Nephron (organoid): ENCODE data around the gene CFAP206.

Experiments used
- H3K27ac Mint-ChIP-seq, 3 experiments: 2 replicates each; pipeline ENCODE4 v1.8.0; 2020; ENCODE audit warnings: mixed read lengths in 3 of 3, mild to moderate bottlenecking in 2 of 3, moderate library complexity in 1 of 3
- H3K27me3 Mint-ChIP-seq: 2 replicates; pipeline ENCODE4 v1.8.0; 2021; ENCODE audit warnings: low read depth, mild to moderate bottlenecking, moderate library complexity, mixed read lengths
- H3K36me3 Mint-ChIP-seq: 2 replicates; pipeline ENCODE4 v1.8.0; 2020; ENCODE audit warnings: low read depth, mixed read lengths
- H3K4me1 Mint-ChIP-seq: 2 replicates; pipeline ENCODE4 v1.8.0; 2020; ENCODE audit warnings: mixed read lengths
- H3K4me3 Mint-ChIP-seq, 3 experiments: 2 replicates each; pipeline ENCODE4 v1.8.0; 2020; ENCODE audit warnings: mild to moderate bottlenecking in 3 of 3, mixed read lengths in 3 of 3, moderate library complexity in 2 of 3
- H3K9me3 Mint-ChIP-seq: 2 replicates; pipeline ENCODE4 v1.8.0; 2020; ENCODE audit warnings: mixed read lengths
- CTCF ChIP-seq, 3 experiments: fragments of 200-600 bp; sonication (generic); IDR thresholded peaks; one replicate each; pipeline ENCODE4 v1.5.0; 2021; ENCODE audit warnings: antibody characterized with exemption in 3 of 3; ENCODE audit not compliant: unreplicated experiment in 3 of 3

CFAP206 gene

GRCh38 chr6:87430499-87430898 is 22.7 kb downstream of the CFAP206 start:
- Mint-ChIP-seq H3K4me1 (no peaks in the 10 kb centered on the region), H3K27me3 (peaks cover 7% of the 10 kb centered on the region), H3K9me3 (no peaks in the 10 kb centered on the region), H3K4me3 (no peak overlapping the region), H3K36me3 (no peaks in the 10 kb centered on the region), H3K27ac (no peak overlapping the region)
- TF ChIP-seq CTCF (IDR thresholded peaks at IDR 0.05; ENCODE audit: unreplicated experiment in 3 of 3) = no peak

GRCh38 chr6:87431263-87431662 is 23.5 kb downstream of the CFAP206 start:
- TF ChIP-seq CTCF (IDR thresholded peaks at IDR 0.05; ENCODE audit: unreplicated experiment in 3 of 3) = no peak
- Mint-ChIP-seq H3K9me3 (no peaks in the 10 kb centered on the region), H3K27me3 (peaks cover 10% of the 10 kb centered on the region), H3K27ac (no peak overlapping the region), H3K4me1 (no peaks in the 10 kb centered on the region), H3K4me3 (no peak overlapping the region), H3K36me3 (no peaks in the 10 kb centered on the region)

GRCh38 chr6:87436435-87436834 is 28.7 kb downstream of the CFAP206 start:
- Mint-ChIP-seq H3K4me3 (no peak overlapping the region), H3K27ac (no peak overlapping the region), H3K36me3 (no peaks in the 10 kb centered on the region), H3K9me3 (peaks cover 2% of the 10 kb centered on the region), H3K4me1 (no peaks in the 10 kb centered on the region), H3K27me3 (peaks cover 12% of the 10 kb centered on the region)
- TF ChIP-seq CTCF (IDR thresholded peaks at IDR 0.05; ENCODE audit: unreplicated experiment in 3 of 3) = no peak

- no peaks in the 10 kb centered on the region for H3K4me1 Mint-ChIP-seq
- H3K27ac Mint-ChIP-seq = no peak overlapping the region
- TF ChIP-seq CTCF (IDR thresholded peaks at IDR 0.05; ENCODE audit: unreplicated experiment in 3 of 3) = no peak
- no peak overlapping the region for H3K4me3 Mint-ChIP-seq
- H3K36me3 Mint-ChIP-seq = no peaks in the 10 kb centered on the region
- no peaks in the 10 kb centered on the region for H3K9me3 Mint-ChIP-seq
- peaks cover 2% of the 10 kb centered on the region for H3K27me3 Mint-ChIP-seq
These were observed 33.9 kb downstream of the CFAP206 start for GRCh38 chr6:87441711-87442110.

- Mint-ChIP-seq H3K27me3 (peaks cover 7% of the 10 kb centered on the region), H3K36me3 (no peaks in the 10 kb centered on the region), H3K9me3 (peaks cover 4% of the 10 kb centered on the region), H3K27ac (peak overlapping the region in 1 of 3 experiments; percentile 8), H3K4me1 (no peaks in the 10 kb centered on the region), H3K4me3 (no peak overlapping the region)
- no peak for TF ChIP-seq CTCF (IDR thresholded peaks at IDR 0.05; ENCODE audit: unreplicated experiment in 3 of 3)
These were observed 36.6 kb downstream of the CFAP206 start for GRCh38 chr6:87444362-87444761.

- no peaks in the 10 kb centered on the region for H3K36me3 Mint-ChIP-seq
- H3K27ac Mint-ChIP-seq = no peak overlapping the region
- no peaks in the 10 kb centered on the region for H3K27me3 Mint-ChIP-seq
- H3K9me3 Mint-ChIP-seq = peaks cover 3% of the 10 kb centered on the region
- TF ChIP-seq CTCF (IDR thresholded peaks at IDR 0.05; ENCODE audit: unreplicated experiment in 3 of 3) = no peak
- H3K4me1 Mint-ChIP-seq = no peaks in the 10 kb centered on the region
- H3K4me3 Mint-ChIP-seq = no peak overlapping the region
These were observed 57.3 kb downstream of the CFAP206 start for GRCh38 chr6:87465051-87465450.
